ENCODE measurements around the gene FCER2. TPM values are rescaled to one million over a fixed set of nuclear protein-coding genes. Genes with fewer than 3 reads are reported as not detected.

FCER2 gene
- total RNA-seq, 4 donors from 2014 or later, result 0.28 TPM; not detected in 3

- TF ChIP-seq POLR2A (IDR thresholded peaks at IDR 0.05), result no peak
- TF ChIP-seq, protein P1, sequence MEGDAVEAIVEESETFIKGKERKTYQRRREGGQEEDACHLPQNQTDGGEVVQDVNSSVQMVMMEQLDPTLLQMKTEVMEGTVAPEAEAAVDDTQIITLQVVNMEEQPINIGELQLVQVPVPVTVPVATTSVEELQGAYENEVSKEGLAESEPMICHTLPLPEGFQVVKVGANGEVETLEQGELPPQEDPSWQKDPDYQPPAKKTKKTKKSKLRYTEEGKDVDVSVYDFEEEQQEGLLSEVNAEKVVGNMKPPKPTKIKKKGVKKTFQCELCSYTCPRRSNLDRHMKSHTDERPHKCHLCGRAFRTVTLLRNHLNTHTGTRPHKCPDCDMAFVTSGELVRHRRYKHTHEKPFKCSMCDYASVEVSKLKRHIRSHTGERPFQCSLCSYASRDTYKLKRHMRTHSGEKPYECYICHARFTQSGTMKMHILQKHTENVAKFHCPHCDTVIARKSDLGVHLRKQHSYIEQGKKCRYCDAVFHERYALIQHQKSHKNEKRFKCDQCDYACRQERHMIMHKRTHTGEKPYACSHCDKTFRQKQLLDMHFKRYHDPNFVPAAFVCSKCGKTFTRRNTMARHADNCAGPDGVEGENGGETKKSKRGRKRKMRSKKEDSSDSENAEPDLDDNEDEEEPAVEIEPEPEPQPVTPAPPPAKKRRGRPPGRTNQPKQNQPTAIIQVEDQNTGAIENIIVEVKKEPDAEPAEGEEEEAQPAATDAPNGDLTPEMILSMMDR (IDR thresholded peaks at IDR 0.05), result no peak
- Histone ChIP-seq H3K36me3 (no peaks in the 10 kb centered on the region), H3K9me3 (no peaks in the 10 kb centered on the region), H3K27me3 (no peaks in the 10 kb centered on the region), H3K27ac (no peak overlapping the region), H3K4me3 (no peak overlapping the region), H3K4me1 (no peaks in the 10 kb centered on the region)
- DNase-seq, result no peak
- intact Hi-C loops (cut with DNase I; ENCODE audit: low total_unique reads), result no loop called here
Measured at GRCh38 chr19:7701049-7701653, 780 bp downstream of the FCER2 start.

DNA sequence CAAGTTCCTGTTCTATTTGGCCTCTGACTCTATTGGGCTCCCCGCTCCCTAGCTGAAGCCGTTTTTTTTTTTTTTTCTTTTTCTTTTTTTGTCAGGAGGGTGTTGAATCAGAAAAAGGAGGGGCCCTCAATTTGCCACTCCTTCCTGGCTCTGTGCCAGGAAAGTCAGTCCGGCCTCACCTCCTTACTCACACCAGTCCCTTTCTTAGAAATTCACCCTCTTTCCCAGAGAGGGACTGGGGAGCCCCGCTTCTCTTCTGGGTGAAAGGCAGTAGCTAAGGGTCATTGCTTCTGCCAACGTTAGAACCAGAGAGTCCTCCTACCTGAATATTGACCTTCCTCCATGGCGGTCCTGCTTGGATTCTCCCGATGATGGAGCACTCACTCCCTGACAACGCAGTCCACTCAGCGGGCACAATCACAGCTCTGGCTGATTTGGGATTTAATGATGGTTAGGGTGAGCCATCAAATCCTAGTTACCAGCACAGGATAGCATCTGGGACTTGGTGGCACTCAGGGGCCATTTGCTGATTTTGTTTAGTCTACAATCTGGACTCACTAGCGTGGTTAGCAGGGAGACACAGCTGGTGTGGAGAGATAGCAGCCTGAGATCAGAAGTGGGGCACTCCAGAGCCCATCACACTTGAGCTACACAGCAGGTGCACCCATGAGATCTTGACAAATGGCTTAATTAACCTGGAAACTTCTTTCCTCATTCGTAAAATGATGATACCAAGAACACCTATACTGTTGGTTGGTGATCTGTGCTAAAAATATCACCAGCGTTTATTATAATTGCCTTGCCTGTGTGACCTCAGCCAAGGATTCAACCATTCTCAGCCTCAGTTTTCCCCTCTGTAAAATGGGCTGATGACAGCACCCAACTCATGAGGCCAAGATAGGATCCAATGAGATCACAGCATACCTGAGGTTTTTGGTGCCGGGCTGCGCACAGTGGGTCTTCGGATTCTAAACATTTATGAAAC, 2.2 kb downstream of the FCER2 start:
- TF ChIP-seq POLR2A (IDR thresholded peaks at IDR 0.05), result no peak
- TF ChIP-seq, protein P1 (IDR thresholded peaks at IDR 0.05), result no peak
- no peak overlapping the region for H3K4me3 ChIP-seq
- intact Hi-C loops (cut with DNase I; ENCODE audit: low total_unique reads), result no loop called here
- no peaks in the 10 kb centered on the region for H3K9me3 ChIP-seq
- H3K27ac ChIP-seq, result no peak overlapping the region
- H3K27me3 ChIP-seq, result no peaks in the 10 kb centered on the region
- DNase-seq, result no peak
- H3K4me1 ChIP-seq, result no peaks in the 10 kb centered on the region
- no peaks in the 10 kb centered on the region for H3K36me3 ChIP-seq

DNA sequence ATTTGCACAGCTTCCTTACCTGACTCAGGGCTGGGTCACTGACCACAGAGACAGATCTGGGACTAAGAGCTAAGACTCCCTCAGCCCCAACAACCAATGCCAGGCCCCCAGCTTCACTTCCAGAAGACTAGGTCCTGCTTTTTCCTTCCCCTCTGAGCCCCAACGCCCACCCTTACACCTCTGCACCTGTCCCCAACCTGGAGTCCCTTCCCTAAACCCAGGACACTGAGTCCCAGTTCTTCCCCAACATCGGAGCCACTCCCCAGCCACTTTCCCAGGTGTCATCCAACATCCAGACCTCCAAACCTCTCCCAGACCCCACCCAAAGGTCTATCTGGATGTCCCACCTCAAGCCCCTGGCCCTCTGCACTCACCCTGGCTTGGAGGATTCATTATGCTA, 2.9 kb downstream of the FCER2 start:
- DNase-seq, result no peak
- Histone ChIP-seq H3K4me3 (no peak overlapping the region), H3K4me1 (no peaks in the 10 kb centered on the region), H3K9me3 (no peaks in the 10 kb centered on the region), H3K36me3 (no peaks in the 10 kb centered on the region), H3K27ac (no peak overlapping the region), H3K27me3 (no peaks in the 10 kb centered on the region)
- no peak for TF ChIP-seq POLR2A (IDR thresholded peaks at IDR 0.05)
- TF ChIP-seq, protein P1 (IDR thresholded peaks at IDR 0.05), result no peak
- intact Hi-C loops (cut with DNase I; ENCODE audit: low total_unique reads), result no loop called here

DNA sequence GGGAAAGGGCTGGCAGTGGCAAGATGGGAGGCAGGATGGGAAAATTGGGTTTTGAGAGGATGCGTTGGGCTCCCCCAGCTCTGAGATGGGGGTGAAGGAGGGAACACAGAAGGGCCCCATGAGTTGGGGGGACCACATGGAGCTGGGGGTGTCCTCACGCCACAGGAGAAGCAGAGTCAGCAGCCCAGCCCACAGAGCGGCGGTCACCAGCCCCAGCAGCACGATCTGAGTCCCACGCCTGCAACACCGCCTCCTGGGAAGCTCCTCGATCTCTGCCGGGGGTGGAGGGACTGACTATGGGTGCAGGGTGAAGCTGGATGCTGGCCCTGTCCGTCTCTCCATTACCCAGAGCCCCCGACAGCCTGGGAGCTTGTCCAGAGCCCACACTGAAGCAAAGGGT, 3.3 kb downstream of the FCER2 start:
- Histone ChIP-seq H3K27ac (no peak overlapping the region), H3K4me1 (no peaks in the 10 kb centered on the region), H3K27me3 (no peaks in the 10 kb centered on the region), H3K4me3 (no peak overlapping the region), H3K36me3 (no peaks in the 10 kb centered on the region), H3K9me3 (no peaks in the 10 kb centered on the region)
- DNase-seq, result no peak
- TF ChIP-seq POLR2A (IDR thresholded peaks at IDR 0.05), result no peak
- TF ChIP-seq, protein P1 (IDR thresholded peaks at IDR 0.05), result no peak
- intact Hi-C loops (cut with DNase I; ENCODE audit: low total_unique reads), result no loop called here

DNA sequence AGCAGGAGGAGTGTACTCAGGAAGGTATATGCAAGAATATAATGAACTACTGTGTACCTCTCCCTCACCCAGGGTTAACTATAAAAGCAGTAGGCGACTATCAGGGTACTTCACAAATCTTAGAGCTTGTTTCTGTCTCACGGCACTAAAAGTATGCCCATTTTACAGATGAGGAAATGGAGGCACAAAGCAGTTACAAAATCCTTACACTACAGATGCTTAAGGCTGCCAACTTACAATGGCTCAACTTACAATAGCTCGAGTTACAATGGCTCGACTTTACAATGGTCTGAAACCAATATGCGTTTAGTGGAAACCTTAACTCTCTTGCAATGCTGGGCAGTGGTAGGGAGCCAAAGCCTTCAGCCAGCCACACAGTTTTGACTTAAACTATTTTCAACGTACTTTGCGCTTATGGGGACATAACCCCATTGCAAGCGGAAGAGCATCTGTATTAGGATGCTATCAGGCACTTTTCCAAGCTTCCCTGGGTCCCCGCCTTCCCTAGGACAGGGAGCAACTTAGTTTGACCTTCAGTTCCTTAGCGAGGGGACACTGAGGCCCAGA, 4.1 kb downstream of the FCER2 start:
- H3K9me3 ChIP-seq, result no peaks in the 10 kb centered on the region
- intact Hi-C loops (cut with DNase I; ENCODE audit: low total_unique reads), result no loop called here
- TF ChIP-seq, protein P1 (IDR thresholded peaks at IDR 0.05), result no peak
- no peak for TF ChIP-seq POLR2A (IDR thresholded peaks at IDR 0.05)
- H3K36me3 ChIP-seq, result no peaks in the 10 kb centered on the region
- no peak overlapping the region for H3K4me3 ChIP-seq
- no peak for DNase-seq
- H3K27me3 ChIP-seq, result no peaks in the 10 kb centered on the region
- H3K27ac ChIP-seq, result no peak overlapping the region
- H3K4me1 ChIP-seq, result no peaks in the 10 kb centered on the region
